ENCODE data around the gene CACFD1. TPM values are rescaled to one million over a fixed set of nuclear protein-coding genes. Genes with fewer than 3 reads are reported as not detected.

CACFD1 gene
- total RNA-seq, 2 experiments from 2014 or later: 3.7 to 3.8 TPM

DNA sequence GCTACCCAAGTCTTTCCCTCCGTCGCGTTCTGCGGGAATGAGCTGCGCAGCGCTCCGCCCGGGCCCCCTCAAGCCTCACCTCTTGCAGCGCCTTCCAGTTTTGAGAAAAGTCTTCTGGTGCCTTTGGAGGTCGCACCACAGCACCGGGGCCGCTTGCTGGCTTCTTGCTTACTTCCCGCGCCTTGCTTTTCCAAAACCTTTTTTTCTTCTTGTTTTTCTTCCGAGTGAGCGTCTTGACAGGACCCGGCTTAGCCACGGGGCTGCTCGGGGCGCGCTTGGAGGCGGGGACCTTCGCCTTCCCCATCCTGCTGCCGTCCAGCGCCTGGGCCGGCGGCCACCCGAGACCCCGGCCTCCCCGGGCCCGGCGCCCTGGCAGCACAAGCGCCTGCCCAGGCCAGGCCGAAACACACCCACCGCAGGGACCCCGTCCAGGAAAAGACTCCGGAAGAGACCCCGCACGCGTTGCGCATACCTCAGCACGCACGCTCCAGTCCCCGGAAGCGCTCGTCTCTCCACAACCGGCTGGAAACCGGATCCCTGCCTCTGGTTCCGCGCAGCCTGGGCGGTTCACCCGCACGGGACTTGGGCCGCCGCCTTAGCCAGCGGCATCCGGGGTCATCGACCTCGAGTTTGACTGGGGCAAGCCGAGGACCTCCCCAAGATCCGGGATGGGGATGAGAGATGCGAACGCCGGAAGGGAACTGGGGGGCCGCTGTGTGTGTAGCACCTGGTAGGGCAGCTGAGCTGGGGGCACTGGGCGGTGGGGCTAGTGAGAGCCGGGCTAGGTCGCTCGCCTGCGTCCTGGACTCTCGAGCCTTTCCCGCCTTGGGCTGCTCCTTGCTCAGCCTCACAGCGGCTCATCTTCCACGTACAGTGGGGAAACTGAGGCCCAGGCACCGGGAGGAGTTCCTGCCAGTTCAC lies 42.0 kb upstream of the CACFD1 start, which contains the start of gene REXO4:
REXO4 (minus strand) TSS at position 470 of the 921 bp plus-strand sequence; CDS start at position 304, 166 bp downstream.
- ChIA-PET CTCF (interaction anchor here (0.8 to 1.0 kb wide), 2 partner anchors 69 kb away, joined by 3 read pairs; no protein-coding TSS in a partner anchor), POLR2A (interaction anchor here (0.6 to 2.0 kb wide), 6 partner anchors 41 to 127 kb away, joined by 3 to 10 read pairs (median 5); partner anchors contain the start of genes CACFD1, SLC2A6 and STKLD1)
- peak; percentile 86 for ATAC-seq (ENCODE audit: poor library complexity)
- Histone ChIP-seq H3K9me3 (ENCODE audit: control insufficient read depth in 1 of 2, insufficient read depth in 1 of 2, low read length in 2 of 2) (no peaks in the 10 kb centered on the region), H3K4me3 (ENCODE audit: low read length) (peak within 1 kb of the TSS; percentile 79), H3K27me3 (ENCODE audit: control insufficient read depth in 1 of 2, insufficient read depth in 2 of 2, low read length in 2 of 2) (no peaks in the 10 kb centered on the region), H3K36me3 (ENCODE audit: insufficient read depth, low read length) (peaks cover 27% of the 10 kb centered on the region), H3K4me1 (ENCODE audit: insufficient read depth, low read length) (peaks cover 34% of the 10 kb centered on the region), H3K27ac (ENCODE audit: low read depth in 1 of 2, low read length in 2 of 2) (peak within 1 kb of the TSS; percentile 68 to 82)
- Mint-ChIP-seq H3K27me3 (no peaks in the 10 kb centered on the region), H3K4me1 (ENCODE audit: low read depth) (peaks cover 42% of the 10 kb centered on the region), H3K9me3 (no peaks in the 10 kb centered on the region), H3K4me3 (peak within 1 kb of the TSS; percentile 92), H3K27ac (peak within 1 kb of the TSS; percentile 86), H3K36me3 (ENCODE audit: low read depth) (peaks cover 48% of the 10 kb centered on the region)
- DNase-seq: peak; percentile 71 to 91 (median 78)
- TF ChIP-seq, protein P1, sequence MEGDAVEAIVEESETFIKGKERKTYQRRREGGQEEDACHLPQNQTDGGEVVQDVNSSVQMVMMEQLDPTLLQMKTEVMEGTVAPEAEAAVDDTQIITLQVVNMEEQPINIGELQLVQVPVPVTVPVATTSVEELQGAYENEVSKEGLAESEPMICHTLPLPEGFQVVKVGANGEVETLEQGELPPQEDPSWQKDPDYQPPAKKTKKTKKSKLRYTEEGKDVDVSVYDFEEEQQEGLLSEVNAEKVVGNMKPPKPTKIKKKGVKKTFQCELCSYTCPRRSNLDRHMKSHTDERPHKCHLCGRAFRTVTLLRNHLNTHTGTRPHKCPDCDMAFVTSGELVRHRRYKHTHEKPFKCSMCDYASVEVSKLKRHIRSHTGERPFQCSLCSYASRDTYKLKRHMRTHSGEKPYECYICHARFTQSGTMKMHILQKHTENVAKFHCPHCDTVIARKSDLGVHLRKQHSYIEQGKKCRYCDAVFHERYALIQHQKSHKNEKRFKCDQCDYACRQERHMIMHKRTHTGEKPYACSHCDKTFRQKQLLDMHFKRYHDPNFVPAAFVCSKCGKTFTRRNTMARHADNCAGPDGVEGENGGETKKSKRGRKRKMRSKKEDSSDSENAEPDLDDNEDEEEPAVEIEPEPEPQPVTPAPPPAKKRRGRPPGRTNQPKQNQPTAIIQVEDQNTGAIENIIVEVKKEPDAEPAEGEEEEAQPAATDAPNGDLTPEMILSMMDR (IDR thresholded peaks at IDR 0.05): no peak
- intact Hi-C loops (cut with DNase I, micrococcal nuclease): loop anchor here (1.0 to 5.0 kb wide), 6 partner anchors 40 to 387 kb away; partner anchors contain the start of genes CACFD1 (in 1 of the 2), GTF3C5 (in 1 of the 2), MED22 (in 1 of the 2) and RPL7A (in 1 of the 2)

DNA sequence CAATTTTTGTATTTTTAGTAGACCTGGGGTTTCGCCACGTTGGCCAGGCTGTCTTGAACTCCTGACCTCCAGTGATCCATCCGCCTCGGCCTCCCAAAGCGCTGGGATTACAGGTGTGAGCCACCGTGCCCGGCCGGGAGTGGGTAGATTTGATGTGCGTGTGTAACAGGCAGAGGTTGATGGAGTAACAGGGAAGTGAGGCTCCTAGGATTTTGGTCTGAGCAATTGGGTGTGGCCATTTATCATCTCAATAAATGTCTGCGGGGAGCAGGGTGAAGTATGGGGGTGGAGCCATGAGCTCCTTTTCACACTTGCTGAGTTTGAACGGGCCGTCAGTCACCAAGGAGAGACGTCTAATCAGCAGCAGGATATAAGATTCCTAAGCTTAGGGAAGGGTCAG lies 40.8 kb upstream of the CACFD1 start:
- Mint-ChIP-seq H3K9me3 (no peaks in the 10 kb centered on the region), H3K27ac (peak overlapping the region; percentile 86), H3K36me3 (ENCODE audit: low read depth) (peaks cover 36% of the 10 kb centered on the region), H3K4me3 (peak overlapping the region; percentile 92), H3K27me3 (no peaks in the 10 kb centered on the region), H3K4me1 (ENCODE audit: low read depth) (peaks cover 42% of the 10 kb centered on the region)
- TF ChIP-seq, protein P1 (IDR thresholded peaks at IDR 0.05): no peak
- H3K27ac ChIP-seq (ENCODE audit: low read depth in 1 of 2, low read length in 2 of 2): no peak overlapping the region
- H3K27me3 ChIP-seq (ENCODE audit: control insufficient read depth in 1 of 2, insufficient read depth in 2 of 2, low read length in 2 of 2): peaks cover 0 to 3% of the 10 kb centered on the region in 2 experiments
- no peak for ATAC-seq (ENCODE audit: poor library complexity)
- DNase-seq: no peak
- POLR2A ChIA-PET: interaction anchor here (0.6 to 2.0 kb wide), 3 partner anchors 40 to 59 kb away, joined by 3 to 10 read pairs (median 4); partner anchors contain the start of genes CACFD1 and STKLD1
- peaks cover 15% of the 10 kb centered on the region for H3K36me3 ChIP-seq (ENCODE audit: insufficient read depth, low read length)
- intact Hi-C loops (cut with DNase I, micrococcal nuclease): loop anchor here (2.0 to 5.0 kb wide), 4 partner anchors 40 to 70 kb away; partner anchors contain the start of genes CACFD1 (in 1 of the 2), MED22 (in 1 of the 2), RPL7A (in 1 of the 2) and STKLD1 (in 1 of the 2)
- peaks cover 0 to under 1% of the 10 kb centered on the region in 2 experiments for H3K9me3 ChIP-seq (ENCODE audit: control insufficient read depth in 1 of 2, insufficient read depth in 1 of 2, low read length in 2 of 2)
- no peak overlapping the region for H3K4me3 ChIP-seq (ENCODE audit: low read length)
- H3K4me1 ChIP-seq (ENCODE audit: insufficient read depth, low read length): peaks cover 34% of the 10 kb centered on the region
- CTCF ChIA-PET: interaction anchor here (1.0 kb wide), 1 partner anchor 68 kb away, joined by 3 read pairs; no protein-coding TSS in a partner anchor

DNA sequence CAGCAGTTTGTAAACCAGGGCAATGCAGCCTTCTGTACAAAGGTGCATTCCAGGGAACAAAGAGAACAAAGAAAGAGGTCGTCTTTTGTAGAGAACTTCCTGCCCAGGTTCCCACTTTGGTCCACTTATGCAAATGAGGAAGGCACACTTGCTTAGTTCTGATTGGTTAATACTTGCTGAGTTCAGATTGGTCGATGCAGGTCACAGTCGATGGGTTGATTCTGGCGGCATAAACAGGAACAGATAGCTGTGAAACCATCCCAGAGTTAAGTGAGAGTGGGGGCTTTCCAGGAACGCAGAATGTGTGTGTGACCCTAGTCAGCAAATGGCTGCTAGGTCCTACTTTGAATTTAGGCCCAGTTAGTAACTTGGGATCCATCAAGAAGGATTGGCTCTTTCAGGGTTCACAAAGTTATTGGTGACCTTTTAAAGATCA lies 39.4 kb upstream of the CACFD1 start:
- intact Hi-C loops (cut with DNase I, micrococcal nuclease): no loop called here
- no peak overlapping the region for H3K27ac ChIP-seq (ENCODE audit: low read depth in 1 of 2, low read length in 2 of 2)

More for the DNA sequence above, 39.4 kb upstream of the CACFD1 start:
- peak in 3 of 14 experiments; percentile 15 to 69 (median 58) for DNase-seq
- peaks cover 2 to 6% of the 10 kb centered on the region in 2 experiments for H3K27me3 ChIP-seq (ENCODE audit: control insufficient read depth in 1 of 2, insufficient read depth in 2 of 2, low read length in 2 of 2)
- H3K36me3 Mint-ChIP-seq (ENCODE audit: low read depth): peaks cover 22% of the 10 kb centered on the region
- peaks cover 32% of the 10 kb centered on the region for H3K4me1 ChIP-seq (ENCODE audit: insufficient read depth, low read length)
- ATAC-seq (ENCODE audit: poor library complexity): no peak
- H3K4me1 Mint-ChIP-seq (ENCODE audit: low read depth): peaks cover 29% of the 10 kb centered on the region
- peak overlapping the region; percentile 12 for H3K27ac Mint-ChIP-seq
- no peaks in the 10 kb centered on the region for H3K9me3 Mint-ChIP-seq
- peaks cover 7% of the 10 kb centered on the region for H3K27me3 Mint-ChIP-seq
- TF ChIP-seq, protein P1 (IDR thresholded peaks at IDR 0.05): no peak
- POLR2A ChIA-PET: no interaction called here
- CTCF ChIA-PET: no interaction called here
- H3K4me3 ChIP-seq (ENCODE audit: low read length): no peak overlapping the region
- H3K9me3 ChIP-seq (ENCODE audit: control insufficient read depth in 1 of 2, insufficient read depth in 1 of 2, low read length in 2 of 2): peaks cover 0 to 5% of the 10 kb centered on the region in 2 experiments
- H3K36me3 ChIP-seq (ENCODE audit: insufficient read depth, low read length): peaks cover 4% of the 10 kb centered on the region
- H3K4me3 Mint-ChIP-seq: peak overlapping the region; percentile 6

Measured in CD4-positive, alpha-beta T cell (primary cell).